Effector memory CD4-positive, alpha-beta T cell (primary cell): ENCODE results near the gene TNXB.

ENCODE experiments used
- DNase-seq, 3 donors: peaks; one replicate each; pipeline ENCODE4 v3.0.0-alpha.2; 2020
- H3K27ac ChIP-seq: 2 replicates; pipeline ENCODE4 v1.7.0; 2013; ENCODE audit warnings: mild to moderate bottlenecking, low read length, moderate library complexity; ENCODE audit not compliant: insufficient read depth, poor library complexity, severe bottlenecking
- H3K27me3 ChIP-seq: replicated peaks from 2 replicates; pipeline ENCODE4 v1.7.0; 2013; ENCODE audit warnings: mild to moderate bottlenecking, low read length; ENCODE audit not compliant: insufficient read depth, control insufficient read depth, poor library complexity, severe bottlenecking
- H3K36me3 ChIP-seq: 2 replicates; pipeline ENCODE4 v1.7.0; 2013; ENCODE audit warnings: mild to moderate bottlenecking, low read length, moderate library complexity; ENCODE audit not compliant: control insufficient read depth, insufficient read depth
- H3K4me1 ChIP-seq: 2 replicates; pipeline ENCODE4 v1.7.0; 2013; ENCODE audit warnings: low read length, mild to moderate bottlenecking; ENCODE audit not compliant: control insufficient read depth, insufficient read depth, poor library complexity, severe bottlenecking
- H3K4me3 ChIP-seq: 2 replicates; pipeline ENCODE4 v1.7.0; 2013; ENCODE audit warnings: low read length, low read depth, mild to moderate bottlenecking; ENCODE audit not compliant: insufficient read depth, poor library complexity, severe bottlenecking
- H3K9me3 ChIP-seq: 2 replicates; pipeline ENCODE4 v1.7.0; 2013; ENCODE audit warnings: mild to moderate bottlenecking, low read length, moderate library complexity; ENCODE audit not compliant: control insufficient read depth

TNXB gene

GRCh38 chr6:32086661-32087573 lies 22.2 kb downstream of the TNXB start:
- H3K9me3 ChIP-seq, result no peaks in the 10 kb centered on the region
- no peaks in the 10 kb centered on the region for H3K36me3 ChIP-seq
- H3K4me3 ChIP-seq, result no peak overlapping the region
- peaks cover 3% of the 10 kb centered on the region for H3K4me1 ChIP-seq
- no peak for DNase-seq
- peaks cover 10% of the 10 kb centered on the region for H3K27me3 ChIP-seq
- H3K27ac ChIP-seq, result no peak overlapping the region

- Histone ChIP-seq H3K27me3 (peaks cover 10% of the 10 kb centered on the region), H3K36me3 (no peaks in the 10 kb centered on the region), H3K9me3 (no peaks in the 10 kb centered on the region), H3K4me3 (no peak overlapping the region), H3K27ac (no peak overlapping the region), H3K4me1 (peaks cover 3% of the 10 kb centered on the region)
- no peak for DNase-seq
Observed at GRCh38 chr6:32085759-32086459, 23.2 kb downstream of the TNXB start.

GRCh38 chr6:32084780-32085179 lies 24.4 kb downstream of the TNXB start:
- Histone ChIP-seq H3K4me3 (no peak overlapping the region), H3K9me3 (no peaks in the 10 kb centered on the region)

DNA sequence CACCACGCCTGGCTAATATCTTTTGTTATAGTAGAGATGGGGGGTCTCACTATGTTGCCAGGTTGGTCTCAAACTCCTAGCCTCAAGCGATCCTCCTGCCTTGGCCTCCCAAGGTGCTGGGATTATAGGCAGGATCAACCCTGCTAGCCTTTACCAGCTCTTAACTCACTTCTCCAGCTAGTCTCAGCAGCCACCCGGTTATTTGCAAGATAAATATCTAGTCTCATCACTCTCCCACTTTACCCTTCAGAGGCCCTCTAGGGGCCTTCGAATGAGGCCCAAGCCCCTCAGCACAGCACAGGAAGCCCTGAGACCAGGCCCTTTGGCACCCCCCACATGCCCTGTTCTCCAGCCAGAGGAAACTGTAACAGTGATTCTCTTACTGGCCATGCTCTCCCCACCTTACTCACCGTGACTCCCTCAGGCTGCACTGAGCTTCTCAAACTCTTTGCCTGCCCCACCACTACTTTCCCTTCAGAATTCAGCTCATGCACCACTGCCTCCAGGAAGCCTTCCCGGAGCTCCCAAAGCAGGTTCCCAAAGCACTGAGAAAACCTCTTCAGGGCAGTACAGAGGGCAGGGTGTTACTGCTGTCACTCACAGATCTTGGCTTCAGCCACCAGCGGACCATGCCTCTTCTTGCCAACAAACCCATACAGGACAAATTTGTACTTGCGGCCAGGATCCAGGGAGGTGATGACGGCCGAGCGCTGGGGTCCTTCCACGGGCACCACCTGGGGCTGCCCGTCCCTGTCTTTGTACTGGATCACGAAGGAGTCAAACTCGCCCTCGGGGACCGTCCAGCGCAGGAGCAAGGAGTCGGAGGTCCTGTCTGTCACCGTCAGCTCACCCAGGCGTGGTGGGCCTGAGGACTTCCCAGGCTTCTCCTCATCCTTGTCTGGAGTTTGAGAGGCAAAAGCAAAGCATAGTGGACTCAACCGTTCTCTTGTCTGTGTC lies 25.0 kb downstream of the TNXB start:
- Histone ChIP-seq H3K4me1 (peaks cover 3% of the 10 kb centered on the region), H3K27ac (no peak overlapping the region)

More at GRCh38 chr6:32084780-32085179, 24.4 kb downstream of the TNXB start:
- DNase-seq, result no peak
- H3K4me1 ChIP-seq, result peaks cover 3% of the 10 kb centered on the region
- no peaks in the 10 kb centered on the region for H3K36me3 ChIP-seq
- H3K27me3 ChIP-seq, result peaks cover 10% of the 10 kb centered on the region
- no peak overlapping the region for H3K27ac ChIP-seq

DNA sequence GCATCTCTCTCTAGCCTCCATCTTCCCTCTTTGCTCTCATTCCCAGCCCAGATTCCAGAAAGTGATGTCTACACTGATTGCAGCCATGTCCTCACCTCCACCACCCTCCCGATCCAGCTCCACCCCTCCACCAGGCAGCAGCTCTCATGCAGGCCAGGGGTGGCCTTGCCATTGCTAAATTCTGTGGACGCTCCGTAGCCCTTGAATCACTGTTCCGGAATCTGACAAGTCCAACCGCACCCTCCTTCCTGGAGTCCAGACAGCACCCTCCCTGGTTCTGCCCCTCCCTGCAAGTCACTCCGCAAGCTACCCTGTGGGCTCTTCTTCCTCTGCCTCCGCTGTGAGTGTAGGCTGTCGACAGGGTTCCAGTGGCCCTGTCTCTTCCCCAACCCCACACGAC lies 26.2 kb downstream of the TNXB start:
- H3K27ac ChIP-seq, result no peak overlapping the region
- no peak overlapping the region for H3K4me3 ChIP-seq
- DNase-seq, result no peak
- H3K9me3 ChIP-seq, result no peaks in the 10 kb centered on the region
- peaks cover 10% of the 10 kb centered on the region for H3K27me3 ChIP-seq
- no peaks in the 10 kb centered on the region for H3K36me3 ChIP-seq
- peaks cover 3% of the 10 kb centered on the region for H3K4me1 ChIP-seq

More for the DNA sequence above, 25.0 kb downstream of the TNXB start:
- H3K36me3 ChIP-seq, result no peaks in the 10 kb centered on the region
- no peaks in the 10 kb centered on the region for H3K9me3 ChIP-seq
- DNase-seq, result no peak
- H3K4me3 ChIP-seq, result no peak overlapping the region
- peaks cover 10% of the 10 kb centered on the region for H3K27me3 ChIP-seq

- Histone ChIP-seq H3K9me3 (no peaks in the 10 kb centered on the region), H3K27ac (no peak overlapping the region), H3K4me3 (no peak overlapping the region), H3K4me1 (peaks cover 3% of the 10 kb centered on the region), H3K27me3 (peaks cover 10% of the 10 kb centered on the region), H3K36me3 (no peaks in the 10 kb centered on the region)
- DNase-seq, result no peak
Observed at GRCh38 chr6:32082478-32082877, 26.7 kb downstream of the TNXB start.

DNA sequence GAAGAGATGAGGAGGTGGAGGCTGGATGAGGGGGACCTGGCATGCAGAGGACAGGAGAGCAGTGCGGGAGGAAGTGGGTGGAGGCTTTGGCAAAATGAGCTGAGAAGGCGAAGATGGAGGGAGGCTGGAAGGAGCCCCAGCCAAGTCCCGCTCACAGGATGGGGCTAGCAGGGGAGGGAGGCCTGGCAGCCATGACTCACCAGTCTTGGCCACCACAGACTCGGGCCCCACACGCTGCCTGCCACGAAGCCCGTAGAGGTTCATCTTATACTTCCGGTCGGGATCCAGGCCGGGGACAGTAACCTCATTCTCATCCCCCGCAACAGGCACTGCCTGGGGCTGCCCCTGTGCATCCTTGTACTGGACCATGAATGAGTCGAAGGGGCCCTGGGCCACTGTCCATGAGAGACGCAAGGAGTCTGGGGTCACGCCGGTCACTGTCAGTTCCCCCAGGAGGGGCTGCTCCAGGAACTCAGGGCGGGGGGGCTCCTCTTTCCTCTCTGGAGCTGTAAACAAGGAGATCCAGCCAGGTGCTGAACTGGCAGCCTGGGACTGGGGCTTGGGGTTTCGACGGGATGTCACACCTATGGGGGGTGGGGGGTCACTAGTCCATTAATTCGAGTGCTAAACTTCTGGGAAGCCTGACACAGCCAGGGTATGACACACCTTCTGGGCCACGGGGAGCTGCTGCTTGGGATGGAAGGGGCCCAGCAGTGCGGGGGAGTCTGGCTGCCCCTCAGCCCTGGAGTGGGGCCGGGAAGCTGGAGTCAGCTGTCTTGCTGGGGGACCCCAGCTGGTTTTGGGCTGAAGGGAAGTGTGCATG lies 27.8 kb downstream of the TNXB start:
- Histone ChIP-seq H3K4me1 (no peaks in the 10 kb centered on the region), H3K9me3 (no peaks in the 10 kb centered on the region), H3K4me3 (no peak overlapping the region), H3K27ac (no peak overlapping the region), H3K36me3 (no peaks in the 10 kb centered on the region), H3K27me3 (peaks cover 4% of the 10 kb centered on the region)
- no peak for DNase-seq

DNA sequence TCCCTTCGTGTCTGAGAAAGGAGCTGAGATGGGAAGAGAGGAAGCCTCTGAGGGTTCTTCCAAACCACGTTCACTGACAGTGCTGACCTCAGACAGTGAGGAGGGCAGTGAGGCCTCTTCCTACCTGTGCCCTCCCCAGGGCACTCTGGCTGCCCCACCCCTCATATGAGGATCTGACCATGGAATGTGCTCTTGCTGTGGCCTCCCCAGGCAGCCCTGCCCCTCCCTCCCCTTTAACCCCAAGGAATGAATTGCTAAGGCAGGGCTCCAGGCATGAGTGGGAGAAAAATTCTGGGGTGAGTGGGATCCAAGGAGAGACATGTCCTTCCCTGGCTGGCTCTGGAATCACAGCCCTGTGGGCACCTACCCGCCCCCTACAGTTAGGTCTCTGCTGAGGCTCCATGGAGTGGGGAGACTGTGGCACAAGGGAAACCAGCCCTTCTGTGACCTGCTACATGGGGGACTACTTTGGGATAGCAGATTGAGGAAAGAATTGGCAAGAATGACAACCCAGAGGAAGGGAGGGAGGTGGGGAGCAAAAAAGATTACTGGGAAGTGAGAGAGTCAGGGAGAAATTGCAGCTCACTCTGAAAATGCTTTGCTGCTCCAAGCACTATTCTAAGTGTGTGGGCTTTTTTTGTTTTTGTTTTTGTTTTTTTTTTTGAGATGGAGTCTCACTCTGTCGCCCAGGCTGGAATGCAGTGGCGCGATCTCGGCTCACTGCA lies 29.4 kb downstream of the TNXB start:
- Histone ChIP-seq H3K27me3 (no peaks in the 10 kb centered on the region), H3K27ac (no peak overlapping the region), H3K4me1 (no peaks in the 10 kb centered on the region), H3K9me3 (no peaks in the 10 kb centered on the region), H3K36me3 (no peaks in the 10 kb centered on the region), H3K4me3 (no peak overlapping the region)
- no peak for DNase-seq
